Stimulated activated CD8-positive, alpha-beta memory T cell treated with anti-CD3 and anti-CD28 coated beads, Interleukin-15, amount 100 ng/mL, for 4 hours (primary cell): Measurements from ENCODE around the gene RHOXF2.
"Not testable (repeated sequence)": the region's sequence is repeated elsewhere in the genome, so short reads cannot be mapped to it uniquely, and the experiment has no call there.

Source experiments
- DNase-seq, 2 donors: peaks; one replicate each; pipeline ENCODE4 v3.0.0-alpha.2; 2020; ENCODE audit warnings: low read depth in 2 of 2

RHOXF2 gene, protein sequence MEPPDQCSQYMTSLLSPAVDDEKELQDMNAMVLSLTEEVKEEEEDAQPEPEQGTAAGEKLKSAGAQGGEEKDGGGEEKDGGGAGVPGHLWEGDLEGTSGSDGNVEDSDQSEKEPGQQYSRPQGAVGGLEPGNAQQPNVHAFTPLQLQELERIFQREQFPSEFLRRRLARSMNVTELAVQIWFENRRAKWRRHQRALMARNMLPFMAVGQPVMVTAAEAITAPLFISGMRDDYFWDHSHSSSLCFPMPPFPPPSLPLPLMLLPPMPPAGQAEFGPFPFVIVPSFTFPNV

DNA sequence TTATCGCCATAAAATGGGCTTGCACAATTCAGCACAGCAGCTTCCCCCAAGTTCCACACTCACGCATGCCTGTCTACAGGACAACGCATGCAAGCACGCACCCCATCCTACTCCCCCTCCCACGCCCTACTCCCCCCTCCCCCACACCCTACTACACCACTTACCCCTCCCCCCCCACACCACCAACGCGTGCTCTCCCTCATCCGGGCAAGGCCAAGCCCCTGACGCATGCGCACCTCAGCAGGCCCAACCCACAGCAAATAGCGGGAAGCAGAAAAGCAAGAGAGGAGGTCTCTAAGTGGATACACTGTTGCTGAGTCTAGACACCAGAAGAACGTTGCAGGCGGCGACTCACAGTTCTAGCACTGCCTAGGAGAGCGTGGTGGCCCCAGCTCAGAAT is at the start of gene RHOXF2:
Gene RHOXF2, plus strand, starts transcription at position 301 of the 400 bp plus-strand sequence. CDS start 138 bp downstream, outside the sequence.
- not testable (repeated sequence) for DNase-seq

DNA sequence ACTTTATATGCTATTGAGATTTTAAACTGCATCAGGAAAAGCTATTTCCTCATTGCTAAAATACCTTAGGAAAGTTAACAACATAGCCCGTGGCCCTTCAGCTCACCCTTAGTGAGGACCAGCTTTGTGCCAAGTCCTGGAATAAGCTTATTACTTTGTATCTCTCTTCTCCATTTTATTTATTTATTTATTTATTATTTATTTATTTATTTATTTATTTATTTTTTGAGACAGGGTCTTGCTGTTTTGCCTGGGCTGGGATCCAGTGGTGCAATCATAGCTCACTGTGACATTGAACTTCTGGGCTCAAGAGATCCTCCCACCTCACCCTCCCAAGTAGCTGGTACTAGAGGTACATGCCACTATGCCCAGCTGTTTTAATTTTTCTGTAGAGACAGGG is 49.0 kb upstream of the RHOXF2 start:
- DNase-seq, result no peak

DNA sequence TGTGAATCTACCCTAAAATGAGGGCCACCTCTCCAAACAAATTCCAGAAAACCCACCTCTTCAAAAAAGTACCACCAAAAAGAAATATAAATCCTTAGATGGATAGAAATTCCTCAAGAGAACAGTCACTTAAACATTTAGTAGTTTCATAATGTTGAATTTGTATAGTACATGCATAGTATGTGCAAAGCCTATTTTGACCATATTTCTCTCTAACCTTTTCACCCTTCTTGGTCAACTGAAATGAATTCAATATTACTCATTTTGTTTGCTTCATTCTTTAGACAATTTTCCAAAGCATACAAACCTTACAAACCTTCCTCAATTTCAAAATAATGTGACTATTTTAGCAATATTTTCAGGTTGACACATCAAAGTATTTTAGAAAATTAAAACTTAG is 46.8 kb upstream of the RHOXF2 start:
- no peak for DNase-seq

DNA sequence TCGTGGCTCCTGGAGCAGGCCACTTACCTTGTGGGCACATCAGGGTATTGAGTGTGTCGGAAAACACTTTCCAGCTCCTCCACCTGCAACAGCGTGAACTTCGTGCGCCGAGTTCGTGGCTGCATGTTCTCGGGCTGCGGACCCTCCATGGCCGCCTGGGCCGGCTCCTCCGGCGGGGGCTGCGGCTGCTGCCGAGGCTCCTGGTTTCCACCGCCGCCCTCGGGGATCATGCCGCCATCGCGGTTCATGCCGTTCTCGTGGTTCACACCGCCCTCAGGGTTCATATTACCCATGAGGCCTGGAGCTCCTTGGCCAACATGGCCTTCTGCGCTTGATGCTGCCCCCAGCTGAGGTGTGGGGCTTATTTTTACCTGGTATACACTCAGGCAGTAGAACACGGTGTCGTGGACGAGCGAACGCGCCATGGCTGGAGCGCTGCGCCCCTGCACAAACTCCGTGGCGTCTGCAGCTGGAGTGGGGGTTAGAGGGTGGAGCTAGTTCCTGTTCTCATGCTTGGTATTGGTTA is 42.9 kb upstream of the RHOXF2 start, which contains the start of gene RHOXF1:
Gene RHOXF1, minus strand, starts transcription at position 476 of the 526 bp plus-strand sequence. Its CDS starts 51 bp downstream, at position 425.
- DNase-seq, result no peak

DNA sequence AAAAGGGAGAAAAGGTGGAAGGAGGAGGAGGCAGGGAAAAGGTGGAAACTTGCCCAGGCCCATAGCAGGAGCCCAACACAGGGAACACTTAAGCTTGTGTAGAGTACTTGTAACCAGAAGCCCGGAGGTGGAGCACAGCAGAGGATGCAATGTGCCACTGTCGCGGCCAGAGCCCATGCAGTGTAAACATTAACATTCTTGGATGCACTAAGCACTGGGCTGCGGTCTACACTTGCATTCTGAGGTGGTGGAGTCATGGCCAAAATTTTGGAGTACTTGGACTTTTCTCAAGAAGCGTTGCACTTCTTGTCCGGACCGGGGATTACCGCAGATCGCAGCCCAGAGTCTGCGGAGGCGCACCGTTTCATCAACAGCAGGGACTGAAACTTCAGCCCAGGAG is 38.2 kb upstream of the RHOXF2 start:
- no peak for DNase-seq

DNA sequence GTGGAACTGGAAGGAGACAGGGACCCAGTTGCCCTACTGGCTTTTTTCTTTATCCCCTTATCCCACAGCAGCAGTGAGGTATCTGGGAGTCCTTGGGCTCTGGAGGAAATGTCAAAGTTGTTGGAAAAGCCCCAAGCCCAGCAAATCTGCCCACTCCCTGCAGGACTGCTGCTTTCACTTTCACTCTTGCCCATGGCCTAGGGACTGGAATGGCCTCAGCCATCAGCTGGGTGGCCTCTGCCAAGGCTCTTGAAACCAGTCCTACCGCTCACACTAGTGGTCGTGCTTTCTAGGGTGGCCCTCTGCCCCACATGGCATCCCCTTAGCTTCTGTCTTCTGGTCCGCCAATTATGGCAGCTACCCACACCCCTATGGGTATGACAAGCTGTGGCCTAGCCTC is 33.0 kb upstream of the RHOXF2 start:
- DNase-seq, result no peak

DNA sequence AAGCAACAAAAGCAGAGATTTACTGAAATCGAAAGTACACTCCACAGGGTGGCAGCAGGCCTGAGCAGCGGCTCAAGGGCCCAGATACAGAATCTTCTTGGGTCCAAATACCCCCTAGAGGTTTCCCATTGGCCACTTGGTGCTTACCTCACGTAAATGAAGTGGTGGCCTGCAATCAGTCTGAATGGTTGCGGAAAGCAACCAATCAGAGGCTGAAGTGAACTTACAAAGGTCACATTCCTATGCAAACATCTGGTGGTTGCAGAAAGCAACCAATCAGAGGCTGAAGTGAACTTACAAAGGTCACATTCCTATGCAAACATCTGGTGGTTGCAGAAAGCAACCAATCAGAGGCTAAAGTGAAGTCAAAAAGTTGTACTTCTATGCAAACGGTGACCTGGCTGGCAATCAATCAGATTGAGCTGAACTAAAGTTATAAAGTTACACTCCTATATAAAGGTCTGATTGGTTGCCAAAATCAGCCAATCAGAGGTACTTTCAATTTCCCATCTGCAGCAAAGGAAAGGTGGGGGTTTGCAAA is 30.0 kb upstream of the RHOXF2 start:
- DNase-seq, result not testable (repeated sequence)

DNA sequence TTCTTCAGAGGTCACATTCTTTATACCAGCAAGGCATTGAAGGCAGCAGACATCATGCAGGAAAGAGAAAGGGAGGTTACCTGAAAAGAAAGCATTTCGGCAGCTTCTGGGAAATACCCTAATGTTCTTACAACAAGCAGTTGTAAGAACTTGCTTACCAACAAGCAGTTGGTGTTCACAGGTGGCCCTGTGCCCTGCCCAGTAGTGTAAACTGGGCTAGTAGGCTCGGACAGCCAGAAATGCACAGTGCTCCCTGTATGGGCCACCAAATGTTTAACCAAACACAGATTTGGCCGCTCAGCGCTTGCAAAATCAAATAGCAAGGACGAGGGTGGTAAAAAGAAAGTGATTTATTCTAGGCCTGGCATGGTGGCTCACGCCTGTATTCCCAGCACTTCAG is 22.3 kb upstream of the RHOXF2 start:
- DNase-seq, result no peak

DNA sequence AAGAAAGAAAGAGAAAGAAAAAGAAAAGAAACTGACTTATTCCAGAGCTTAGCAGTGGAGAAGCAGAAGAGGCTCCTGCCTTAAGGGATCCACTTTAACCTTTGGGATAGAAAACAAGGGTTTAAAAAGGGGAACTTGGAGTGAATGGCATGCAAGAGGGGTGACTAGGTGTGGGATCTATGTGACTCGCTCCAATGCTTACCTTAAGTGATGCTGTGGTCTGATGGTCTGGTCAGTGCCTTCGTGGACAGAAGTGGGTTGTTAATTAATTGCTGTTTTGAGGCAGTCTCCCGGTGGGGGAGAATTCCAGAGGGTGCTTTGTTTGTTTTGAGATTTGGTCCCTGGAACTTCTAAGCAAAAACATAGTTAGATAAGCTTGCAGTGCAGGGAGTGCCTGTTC is 21.6 kb upstream of the RHOXF2 start:
- DNase-seq, result no peak

DNA sequence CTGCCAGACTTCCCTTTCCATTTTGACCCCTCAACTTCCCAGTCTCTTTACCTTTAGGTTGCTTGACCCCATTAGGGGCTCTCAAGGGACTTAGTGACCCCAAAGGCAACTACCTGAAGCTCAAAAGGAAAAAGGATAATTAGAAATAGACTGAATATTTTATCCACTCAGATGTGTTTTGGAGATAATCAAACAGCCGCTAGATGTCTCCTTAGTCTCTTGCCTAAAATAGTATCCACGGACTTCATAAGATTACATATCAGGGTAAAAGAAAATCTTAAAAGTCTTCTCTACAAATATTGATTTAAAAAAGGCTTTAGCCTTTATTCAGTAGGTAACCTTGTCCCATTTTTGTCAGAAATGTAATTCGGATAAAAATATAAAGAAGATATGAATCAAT is 21.0 kb upstream of the RHOXF2 start:
- DNase-seq, result no peak

DNA sequence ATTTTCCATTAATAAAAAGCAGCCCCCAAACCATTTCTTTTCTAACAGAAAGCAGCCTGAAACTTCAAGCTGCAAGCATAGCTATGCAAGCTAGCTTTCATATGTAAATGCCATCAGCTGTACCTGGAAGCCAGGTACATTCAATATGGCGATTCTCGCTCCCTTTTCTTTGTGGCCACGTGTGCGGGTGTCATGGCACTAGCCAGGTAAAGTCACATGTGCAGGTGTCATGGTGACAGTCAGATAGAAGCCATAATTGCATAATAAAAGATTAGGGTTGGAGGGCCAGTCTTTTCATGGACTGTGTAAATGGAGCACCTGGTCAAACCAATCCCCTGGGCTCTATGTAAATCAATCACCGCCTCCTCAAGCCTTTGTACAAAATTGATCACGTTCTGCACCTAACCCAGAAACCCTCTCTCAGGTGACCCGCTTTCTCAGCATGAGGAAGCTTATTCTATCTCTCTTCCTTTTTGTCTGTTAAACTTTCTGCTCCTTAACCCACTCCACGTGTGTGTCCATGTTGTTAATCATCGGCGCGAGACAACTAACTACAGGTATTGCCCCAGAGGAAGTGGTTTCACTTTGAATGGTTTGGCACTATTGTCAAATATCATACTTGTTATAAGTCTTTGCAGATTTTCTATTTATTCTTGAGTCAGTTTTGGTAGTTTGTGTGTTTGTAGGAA is 18.0 kb upstream of the RHOXF2 start:
- DNase-seq, result no peak

DNA sequence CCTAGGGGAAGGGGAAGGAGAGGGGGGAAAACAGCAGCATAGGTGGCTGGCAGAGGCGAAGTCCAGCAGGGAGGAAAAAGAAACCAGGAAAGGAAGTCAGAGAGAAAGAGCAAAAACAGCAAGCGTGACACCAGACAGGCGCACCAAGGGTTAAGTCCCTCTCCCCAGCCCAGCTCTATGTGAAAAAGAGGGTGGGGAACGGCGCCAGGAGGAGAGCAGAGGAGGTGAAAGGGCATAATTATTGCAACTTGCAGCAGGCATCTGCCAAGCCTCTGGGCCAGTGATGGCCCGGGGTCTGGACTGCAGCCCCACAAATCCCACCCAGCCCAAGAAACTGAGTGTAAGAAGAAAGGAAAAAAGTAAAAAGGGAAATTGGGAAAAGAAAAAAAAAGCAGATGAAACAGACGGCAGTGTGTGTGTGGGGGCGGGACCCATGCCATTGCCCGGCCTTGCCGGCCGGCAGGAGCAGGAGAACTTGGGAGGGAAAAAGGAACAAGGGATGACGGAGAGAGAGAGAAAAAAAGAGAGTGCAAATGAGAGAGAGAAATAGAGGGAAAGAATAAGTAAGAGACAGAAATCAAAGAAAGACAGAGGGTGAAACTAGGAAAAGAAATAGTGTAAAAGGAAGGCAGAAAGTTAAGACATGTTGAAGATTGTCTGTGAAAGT is 14.1 kb upstream of the RHOXF2 start:
- DNase-seq, result no peak

DNA sequence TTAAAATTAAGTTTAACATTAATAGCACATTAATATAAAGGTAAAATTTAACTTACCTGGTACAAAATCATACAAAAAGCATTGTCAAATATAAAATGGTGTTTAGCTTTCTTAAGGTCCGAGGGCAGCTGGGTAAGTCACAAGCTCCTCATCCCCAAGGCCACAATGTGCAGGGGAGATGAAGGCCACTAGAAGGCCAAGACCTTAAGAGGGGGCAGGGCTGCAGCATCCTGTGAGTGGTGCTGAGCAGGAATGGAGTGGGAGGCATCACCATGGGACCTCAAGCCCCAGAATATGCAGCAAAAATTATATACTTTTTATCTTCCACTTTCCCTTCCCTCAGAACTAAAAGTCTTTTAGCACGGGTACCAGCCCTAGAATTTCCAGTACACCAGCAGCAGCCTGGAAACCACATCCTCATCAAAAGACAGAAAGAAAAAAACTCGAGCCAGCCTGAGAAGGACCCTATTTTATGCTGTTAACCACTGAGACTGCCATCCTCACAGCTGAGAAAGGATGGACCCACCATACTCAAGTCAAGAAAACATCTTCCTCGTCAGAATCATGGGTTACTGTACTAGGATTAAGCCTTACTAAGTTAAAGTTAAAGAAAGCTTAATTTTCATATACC is 13.0 kb upstream of the RHOXF2 start:
- no peak for DNase-seq

DNA sequence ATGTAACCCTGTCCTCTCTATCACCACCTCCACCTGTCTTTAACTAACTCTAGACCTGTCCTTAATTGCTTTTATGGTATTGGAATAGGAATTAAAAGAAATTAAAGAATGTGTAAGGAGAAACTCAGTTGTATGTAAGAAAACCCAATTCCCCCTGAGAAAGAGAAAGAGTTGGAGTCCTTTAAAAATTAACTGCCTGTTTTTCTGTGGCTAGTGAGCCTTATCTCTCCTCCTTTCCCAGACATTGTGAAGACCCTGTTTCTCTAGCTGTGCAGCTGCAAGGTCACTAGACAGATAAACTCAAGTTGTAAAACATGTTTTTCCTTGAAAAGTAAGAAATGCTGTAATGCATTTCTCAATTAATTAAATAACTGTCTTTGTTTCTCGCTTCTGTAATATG is 12.1 kb upstream of the RHOXF2 start:
- DNase-seq, result not testable (repeated sequence)

DNA sequence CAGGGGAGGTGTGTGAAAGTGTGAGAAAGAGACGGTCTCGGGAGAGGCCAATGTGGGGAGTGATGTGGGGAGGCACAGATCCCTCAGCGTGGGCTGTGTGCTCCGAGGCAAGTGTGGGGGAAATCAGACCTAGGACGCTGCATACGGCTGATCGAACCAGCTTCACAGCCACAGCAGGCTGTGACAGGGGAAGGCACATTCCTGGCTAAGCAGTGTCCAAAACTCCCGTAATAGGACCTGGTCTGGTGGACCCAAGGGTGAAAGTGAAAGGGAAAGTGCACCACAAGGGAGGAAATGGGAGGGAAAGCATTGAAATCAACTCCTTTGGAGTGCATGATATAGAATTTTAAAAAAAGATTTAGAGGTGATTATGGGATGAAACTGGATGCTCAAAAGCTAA is 10.9 kb upstream of the RHOXF2 start:
- DNase-seq, result no peak

DNA sequence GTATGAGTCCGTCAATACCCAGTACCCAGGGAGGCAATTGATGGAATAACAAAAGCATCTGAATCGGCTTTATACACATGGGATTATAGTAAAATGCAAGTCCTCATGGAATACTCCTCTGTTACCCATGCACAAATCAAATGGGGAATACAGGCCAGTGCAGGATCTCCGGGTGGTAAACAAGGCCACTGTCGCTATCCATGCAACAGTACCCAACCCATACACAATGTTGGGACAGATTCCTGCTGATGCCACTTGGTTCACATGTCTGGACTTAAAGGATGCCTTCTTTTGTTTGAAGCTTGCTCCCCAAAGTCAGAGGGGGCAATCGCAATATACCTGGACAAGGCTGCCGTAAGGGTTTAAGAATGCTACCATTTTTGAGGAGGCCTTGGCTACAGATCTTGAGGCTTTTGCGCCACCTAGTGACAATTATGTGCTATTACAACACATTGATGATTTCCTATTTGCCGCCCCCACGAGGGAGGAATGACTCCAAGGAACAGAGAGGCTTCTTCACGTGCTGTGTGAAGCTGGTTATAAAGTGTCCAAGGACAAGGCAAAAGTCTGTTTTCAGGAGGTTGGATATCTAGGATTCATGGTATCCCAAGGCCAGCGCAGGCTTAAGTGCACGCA is 8.2 kb upstream of the RHOXF2 start:
- DNase-seq, result not testable (repeated sequence)

DNA sequence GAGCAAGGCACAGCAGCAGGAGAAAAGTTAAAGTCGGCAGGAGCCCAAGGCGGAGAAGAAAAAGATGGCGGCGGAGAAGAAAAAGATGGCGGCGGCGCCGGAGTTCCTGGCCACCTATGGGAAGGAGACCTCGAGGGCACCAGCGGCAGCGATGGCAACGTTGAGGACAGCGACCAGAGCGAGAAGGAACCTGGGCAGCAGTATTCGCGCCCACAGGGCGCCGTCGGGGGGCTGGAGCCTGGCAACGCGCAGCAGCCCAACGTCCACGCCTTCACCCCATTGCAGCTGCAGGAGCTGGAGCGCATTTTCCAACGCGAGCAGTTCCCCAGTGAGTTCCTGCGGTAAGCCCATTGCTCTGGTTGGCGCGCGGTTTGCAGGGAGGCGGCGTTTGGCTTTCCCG is 673 bp downstream of the RHOXF2 start:
- not testable (repeated sequence) for DNase-seq

DNA sequence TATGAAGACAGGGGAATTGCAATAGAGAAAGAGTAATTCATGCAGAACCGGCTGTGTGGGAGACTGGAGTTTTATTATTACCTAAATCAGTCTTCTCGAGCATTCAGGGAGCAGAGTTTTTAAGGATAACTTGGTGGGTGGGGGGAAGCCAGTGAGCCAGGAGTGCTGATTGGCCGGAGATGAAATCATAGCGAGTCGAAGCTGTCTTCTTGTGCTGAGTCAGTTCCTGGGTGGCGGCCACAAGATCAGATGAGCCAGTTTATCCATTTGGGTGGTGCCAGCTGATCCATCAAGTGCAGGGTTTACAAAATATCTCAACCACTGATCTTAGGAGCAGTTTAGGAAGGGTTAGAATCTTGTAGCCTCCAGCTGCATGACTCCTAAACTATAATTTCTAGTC is 34.8 kb downstream of the RHOXF2 start:
- not testable (repeated sequence) for DNase-seq

DNA sequence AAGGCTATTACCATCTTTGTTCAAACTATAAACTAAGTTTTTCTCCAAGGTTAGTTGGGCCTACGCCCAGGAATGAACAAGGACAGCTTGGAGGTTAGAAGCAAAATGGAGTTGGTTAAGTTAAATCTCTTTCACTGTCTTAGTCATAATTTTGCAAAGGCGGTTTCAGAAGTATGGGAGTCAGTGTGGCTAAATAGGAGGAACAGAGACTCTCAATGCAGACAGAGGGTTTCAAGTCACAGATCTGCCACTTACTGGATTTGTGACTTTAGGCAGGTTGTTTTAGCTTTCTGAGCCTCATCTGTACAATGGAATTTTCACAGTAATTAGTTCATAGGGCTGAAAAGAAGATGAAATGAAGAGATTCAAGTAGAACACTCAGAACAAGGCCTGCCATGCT is 35.3 kb downstream of the RHOXF2 start:
- DNase-seq, result not testable (repeated sequence)

DNA sequence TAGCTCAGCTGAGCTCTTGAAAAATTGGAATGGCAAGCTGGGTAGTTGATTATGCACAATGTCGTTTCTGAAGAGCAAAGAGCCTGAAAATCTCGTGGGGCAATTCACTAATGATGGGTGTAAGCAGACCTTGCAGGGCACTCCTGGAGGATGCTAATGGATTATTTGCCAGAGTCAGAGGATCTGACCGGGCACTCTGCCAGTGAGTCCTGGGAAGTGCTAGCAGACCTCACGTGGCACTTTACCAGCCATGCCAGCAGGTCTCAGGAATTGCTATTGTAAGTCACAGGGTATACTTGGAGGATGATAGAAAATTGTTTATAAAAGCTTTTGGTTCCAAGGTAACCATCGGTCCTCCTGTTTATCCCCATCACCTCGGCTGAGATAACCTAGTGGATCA is 37.4 kb downstream of the RHOXF2 start:
- DNase-seq, result not testable (repeated sequence)

DNA sequence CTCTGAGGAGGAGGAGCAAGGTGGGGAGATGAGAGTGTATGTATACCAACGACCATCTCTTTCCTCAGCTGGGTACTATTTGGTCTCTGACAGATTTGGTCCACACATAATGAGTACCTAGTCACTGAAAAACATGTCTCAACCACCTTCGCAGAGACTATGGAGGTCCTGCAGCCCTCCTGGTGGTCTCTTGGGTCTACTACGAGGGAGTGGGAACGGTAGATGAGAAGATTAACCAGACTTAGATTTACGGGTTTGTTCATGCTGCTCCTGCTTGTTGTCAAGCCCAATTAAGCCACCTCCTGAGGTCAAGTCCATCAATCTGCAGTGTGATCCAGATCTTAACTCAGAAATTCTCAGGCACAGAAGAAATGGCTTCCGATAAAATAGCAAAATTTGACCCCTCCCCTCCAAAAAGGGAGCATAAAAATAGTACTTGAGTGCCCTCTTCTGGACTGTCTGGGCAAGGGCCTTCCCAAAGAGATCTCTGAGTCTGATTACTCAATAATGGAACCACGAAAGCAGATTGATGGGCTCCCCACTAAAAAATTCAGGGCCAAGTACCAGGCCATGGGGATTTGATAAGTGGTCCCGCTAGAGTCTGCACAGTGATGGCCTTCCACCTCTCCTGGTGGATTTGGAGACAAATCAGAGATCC is 38.3 kb downstream of the RHOXF2 start:
- DNase-seq, result not testable (repeated sequence)
